Measurements from ENCODE around the gene NEK8. TPM values are rescaled to one million over a fixed set of nuclear protein-coding genes. Genes with fewer than 3 reads are reported as not detected.

NEK8 gene
- total RNA-seq, 4 donors from 2014 or later = 1.1 to 7.3 (median 2.6) TPM

DNA sequence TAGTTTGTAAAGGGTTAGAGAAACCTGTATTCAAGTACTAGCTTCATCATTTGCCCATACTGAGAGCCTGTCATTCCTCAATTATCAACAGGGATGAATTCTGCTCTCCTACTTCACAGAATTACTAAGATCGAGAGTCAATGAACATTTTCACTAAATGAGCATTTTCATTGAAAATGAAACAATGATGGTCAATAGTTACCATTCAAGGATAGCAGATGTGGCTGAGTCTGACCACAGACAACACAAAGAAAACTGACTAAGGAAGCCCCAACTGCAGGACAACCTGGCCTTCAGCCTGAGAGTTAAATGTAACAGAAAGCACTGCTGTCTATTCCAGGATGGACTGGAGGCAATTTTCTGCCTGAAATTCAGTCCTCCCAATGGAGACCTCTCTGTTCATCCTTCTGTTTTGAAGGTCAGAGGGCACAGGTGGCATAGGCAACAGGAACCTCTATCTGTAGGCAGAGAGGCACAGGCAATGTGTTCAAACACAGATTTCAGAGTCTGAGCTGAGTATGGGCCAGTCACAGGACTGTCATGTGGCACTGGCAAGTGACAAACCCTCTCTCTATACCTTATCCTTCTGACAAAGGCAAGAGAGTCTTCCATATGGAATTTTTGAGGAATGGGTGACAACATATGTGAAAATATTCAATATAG lies 34.7 kb downstream of the NEK8 start:
- no peak for TF ChIP-seq POLR2A (IDR thresholded peaks at IDR 0.05)
- TF ChIP-seq, protein P1, sequence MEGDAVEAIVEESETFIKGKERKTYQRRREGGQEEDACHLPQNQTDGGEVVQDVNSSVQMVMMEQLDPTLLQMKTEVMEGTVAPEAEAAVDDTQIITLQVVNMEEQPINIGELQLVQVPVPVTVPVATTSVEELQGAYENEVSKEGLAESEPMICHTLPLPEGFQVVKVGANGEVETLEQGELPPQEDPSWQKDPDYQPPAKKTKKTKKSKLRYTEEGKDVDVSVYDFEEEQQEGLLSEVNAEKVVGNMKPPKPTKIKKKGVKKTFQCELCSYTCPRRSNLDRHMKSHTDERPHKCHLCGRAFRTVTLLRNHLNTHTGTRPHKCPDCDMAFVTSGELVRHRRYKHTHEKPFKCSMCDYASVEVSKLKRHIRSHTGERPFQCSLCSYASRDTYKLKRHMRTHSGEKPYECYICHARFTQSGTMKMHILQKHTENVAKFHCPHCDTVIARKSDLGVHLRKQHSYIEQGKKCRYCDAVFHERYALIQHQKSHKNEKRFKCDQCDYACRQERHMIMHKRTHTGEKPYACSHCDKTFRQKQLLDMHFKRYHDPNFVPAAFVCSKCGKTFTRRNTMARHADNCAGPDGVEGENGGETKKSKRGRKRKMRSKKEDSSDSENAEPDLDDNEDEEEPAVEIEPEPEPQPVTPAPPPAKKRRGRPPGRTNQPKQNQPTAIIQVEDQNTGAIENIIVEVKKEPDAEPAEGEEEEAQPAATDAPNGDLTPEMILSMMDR (IDR thresholded peaks at IDR 0.05) = no peak
- Histone ChIP-seq H3K27me3 (no peaks in the 10 kb centered on the region), H3K4me1 (peaks cover 5 to 25% (median 7%) of the 10 kb centered on the region in 3 donors), H3K27ac (no peak overlapping the region), H3K9me3 (no peaks in the 10 kb centered on the region), H3K36me3 (peaks cover 8 to 75% (median 16%) of the 10 kb centered on the region in 3 donors), H3K4me3 (no peak overlapping the region)
- 85 to 94% methylated on average over 1 of the region's 1 CpG for WGBS, 2 donors
- no peak for DNase-seq
- intact Hi-C loops (cut with DNase I) = loop anchor here (10.0 kb wide), 2 partner anchors 82 to 152 kb away; partner anchors contain the start of gene FAM222B

DNA sequence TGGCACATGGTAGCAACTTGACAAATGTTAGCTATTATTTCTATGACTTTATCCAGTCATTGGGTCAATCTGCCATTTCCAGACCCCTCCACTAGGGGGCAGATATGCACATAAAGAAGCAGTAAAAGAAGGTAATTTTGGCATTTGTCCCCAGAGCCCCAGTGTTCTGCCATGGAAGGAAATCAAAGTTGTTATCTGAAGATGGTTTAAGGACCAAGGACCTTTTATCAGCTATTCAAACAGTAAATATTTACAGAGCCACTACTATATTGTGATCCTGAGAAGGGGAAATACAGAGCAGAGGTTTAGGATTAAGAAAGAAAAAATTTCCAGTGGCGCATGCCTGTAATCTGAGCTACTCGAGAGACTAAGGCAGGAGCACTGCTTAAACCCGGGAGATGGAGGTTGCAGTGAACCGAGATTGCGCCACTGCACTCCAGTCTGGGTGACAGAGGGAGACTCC lies 35.2 kb downstream of the NEK8 start:
- TF ChIP-seq, protein P1 (IDR thresholded peaks at IDR 0.05) = peak; percentile 76 to 95 (median 88)
- TF ChIP-seq POLR2A (IDR thresholded peaks at IDR 0.05) = no peak
- Histone ChIP-seq H3K4me1 (peaks cover 5 to 25% (median 7%) of the 10 kb centered on the region in 3 donors), H3K9me3 (no peaks in the 10 kb centered on the region), H3K36me3 (peaks cover 3 to 69% (median 11%) of the 10 kb centered on the region in 3 donors), H3K4me3 (no peak overlapping the region), H3K27me3 (no peaks in the 10 kb centered on the region), H3K27ac (no peak overlapping the region)
- WGBS, 2 donors = 60 to 79% methylated on average over 5 of the region's 5 CpGs
- intact Hi-C loops (cut with DNase I) = loop anchor here (10.0 kb wide), 2 partner anchors 81 to 151 kb away; partner anchors contain the start of gene FAM222B
- DNase-seq = no peak

DNA sequence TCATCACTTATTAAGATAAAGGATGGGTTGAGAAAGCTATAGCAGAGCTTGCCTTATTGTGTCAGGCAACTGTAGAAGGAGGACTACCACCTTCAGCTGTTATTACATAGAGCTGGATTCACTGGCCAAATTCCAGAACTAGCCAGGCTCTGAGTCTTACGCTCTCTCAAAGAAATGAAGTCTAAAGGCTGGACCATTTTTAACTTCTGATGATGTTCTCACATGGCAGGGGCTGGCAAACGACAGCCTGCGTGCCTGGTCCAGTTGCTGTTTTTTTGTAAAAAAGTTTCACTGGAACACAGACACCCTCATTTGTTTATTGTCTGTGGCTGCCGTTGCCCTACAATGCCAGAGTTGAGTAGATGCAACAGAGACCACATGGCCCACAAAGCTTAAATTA lies 36.5 kb downstream of the NEK8 start:
- intact Hi-C loops (cut with DNase I) = loop anchor here (10.0 kb wide), 2 partner anchors 80 to 150 kb away; partner anchors contain the start of gene FAM222B
- no peak for DNase-seq

DNA sequence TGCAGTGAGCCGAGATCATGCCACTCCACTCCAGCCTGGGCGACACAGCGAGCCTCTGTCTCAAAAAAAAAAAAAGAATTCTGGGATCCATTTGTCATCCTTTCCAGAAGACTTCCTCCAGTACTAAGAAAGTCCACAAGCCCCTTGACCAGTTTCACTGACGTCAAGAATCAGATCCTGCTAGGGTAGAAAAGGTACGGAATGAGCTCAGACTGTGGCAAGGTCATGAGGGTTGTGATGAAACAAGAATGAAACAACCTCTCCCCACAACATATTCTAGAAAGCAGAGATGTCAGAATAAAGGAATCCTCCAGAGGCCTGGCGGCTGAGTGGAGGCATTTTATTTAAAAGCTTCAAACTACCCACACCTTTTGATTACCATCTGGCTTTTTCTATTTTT lies 45.1 kb downstream of the NEK8 start:
- WGBS, 2 donors = 78 to 83% methylated on average over 6 of the region's 6 CpGs
- Histone ChIP-seq H3K36me3 (peaks cover 0 to 12% (median 0%) of the 10 kb centered on the region in 3 donors), H3K9me3 (no peaks in the 10 kb centered on the region), H3K4me3 (no peak overlapping the region), H3K27me3 (no peaks in the 10 kb centered on the region), H3K4me1 (peaks cover 0 to 16% (median 5%) of the 10 kb centered on the region in 3 donors), H3K27ac (no peak overlapping the region)
- TF ChIP-seq, protein P1 (IDR thresholded peaks at IDR 0.05) = no peak
- DNase-seq = no peak
- intact Hi-C loops (cut with DNase I) = no loop called here

More for the DNA sequence above, 36.5 kb downstream of the NEK8 start:
- TF ChIP-seq, protein P1 (IDR thresholded peaks at IDR 0.05) = no peak
- TF ChIP-seq POLR2A (IDR thresholded peaks at IDR 0.05) = no peak
- WGBS, 2 donors = 70 to 84% methylated on average over 4 of the region's 4 CpGs
- Histone ChIP-seq H3K36me3 (peaks cover 0 to 57% (median 5%) of the 10 kb centered on the region in 3 donors), H3K4me3 (no peak overlapping the region), H3K27me3 (no peaks in the 10 kb centered on the region), H3K27ac (no peak overlapping the region), H3K4me1 (peaks cover 5 to 25% (median 7%) of the 10 kb centered on the region in 3 donors), H3K9me3 (no peaks in the 10 kb centered on the region)

DNA sequence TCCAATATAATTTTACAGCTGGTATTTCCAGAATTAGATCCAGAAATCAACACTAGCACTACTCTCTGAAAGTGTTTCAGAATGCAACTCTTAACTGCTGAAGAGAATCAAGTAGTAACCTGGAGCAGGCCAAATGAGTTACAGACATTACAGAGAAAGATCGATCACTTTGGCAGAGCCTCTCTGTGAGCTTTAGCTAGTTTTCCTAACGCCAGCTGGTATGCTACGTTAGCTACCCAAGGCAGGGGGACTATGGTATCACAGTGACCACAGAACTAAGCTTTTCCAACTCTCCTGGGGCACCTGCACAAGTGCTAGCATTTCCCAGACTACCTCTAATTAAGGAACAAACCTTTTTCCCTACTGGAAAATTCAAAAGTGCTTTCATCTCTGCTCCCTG lies 45.6 kb downstream of the NEK8 start:
- intact Hi-C loops (cut with DNase I) = no loop called here
- TF ChIP-seq, protein P1 (IDR thresholded peaks at IDR 0.05) = no peak
- no peak for TF ChIP-seq POLR2A (IDR thresholded peaks at IDR 0.05)
- Histone ChIP-seq H3K4me1 (peaks cover 0 to 16% (median 5%) of the 10 kb centered on the region in 3 donors), H3K27ac (no peak overlapping the region), H3K9me3 (no peaks in the 10 kb centered on the region), H3K36me3 (peaks cover 0 to 12% (median 0%) of the 10 kb centered on the region in 3 donors), H3K4me3 (no peak overlapping the region), H3K27me3 (no peaks in the 10 kb centered on the region)
- 73 to 75% methylated on average over 3 of the region's 3 CpGs for WGBS, 2 donors
- no peak for DNase-seq
